Activated T-cell treated with anti-CD3 and anti-CD28 coated beads, Interleukin-2, amount 50 U/mL, for 24 hours (primary cell): ENCODE results near the gene OR51F1.
"Not testable (repeated sequence)": the region's sequence is repeated elsewhere in the genome, so short reads cannot be mapped to it uniquely, and the experiment has no call there.

Experiments
- DNase-seq: peaks from one replicate; pipeline ENCODE4 v3.0.0-alpha.2; 2020
- H3K27ac Mint-ChIP-seq: 2 replicates; pipeline ENCODE4 v1.8.0; 2020; ENCODE audit warnings: mild to moderate bottlenecking, mixed read lengths
- H3K27me3 Mint-ChIP-seq: 2 replicates; pipeline ENCODE4 v1.8.0; 2020; ENCODE audit warnings: mixed read lengths
- H3K36me3 Mint-ChIP-seq: 2 replicates; pipeline ENCODE4 v1.8.0; 2020; ENCODE audit warnings: low read depth, mixed read lengths
- H3K4me1 Mint-ChIP-seq: 2 replicates; pipeline ENCODE4 v1.8.0; 2020; ENCODE audit warnings: low read depth, mixed read lengths
- H3K4me3 Mint-ChIP-seq: 2 replicates; pipeline ENCODE4 v1.8.0; 2020; ENCODE audit warnings: mild to moderate bottlenecking, moderate library complexity, mixed read lengths
- H3K9me3 Mint-ChIP-seq: 2 replicates; pipeline ENCODE4 v1.8.0; 2020; ENCODE audit warnings: mixed read lengths

Gene OR51F1

DNA sequence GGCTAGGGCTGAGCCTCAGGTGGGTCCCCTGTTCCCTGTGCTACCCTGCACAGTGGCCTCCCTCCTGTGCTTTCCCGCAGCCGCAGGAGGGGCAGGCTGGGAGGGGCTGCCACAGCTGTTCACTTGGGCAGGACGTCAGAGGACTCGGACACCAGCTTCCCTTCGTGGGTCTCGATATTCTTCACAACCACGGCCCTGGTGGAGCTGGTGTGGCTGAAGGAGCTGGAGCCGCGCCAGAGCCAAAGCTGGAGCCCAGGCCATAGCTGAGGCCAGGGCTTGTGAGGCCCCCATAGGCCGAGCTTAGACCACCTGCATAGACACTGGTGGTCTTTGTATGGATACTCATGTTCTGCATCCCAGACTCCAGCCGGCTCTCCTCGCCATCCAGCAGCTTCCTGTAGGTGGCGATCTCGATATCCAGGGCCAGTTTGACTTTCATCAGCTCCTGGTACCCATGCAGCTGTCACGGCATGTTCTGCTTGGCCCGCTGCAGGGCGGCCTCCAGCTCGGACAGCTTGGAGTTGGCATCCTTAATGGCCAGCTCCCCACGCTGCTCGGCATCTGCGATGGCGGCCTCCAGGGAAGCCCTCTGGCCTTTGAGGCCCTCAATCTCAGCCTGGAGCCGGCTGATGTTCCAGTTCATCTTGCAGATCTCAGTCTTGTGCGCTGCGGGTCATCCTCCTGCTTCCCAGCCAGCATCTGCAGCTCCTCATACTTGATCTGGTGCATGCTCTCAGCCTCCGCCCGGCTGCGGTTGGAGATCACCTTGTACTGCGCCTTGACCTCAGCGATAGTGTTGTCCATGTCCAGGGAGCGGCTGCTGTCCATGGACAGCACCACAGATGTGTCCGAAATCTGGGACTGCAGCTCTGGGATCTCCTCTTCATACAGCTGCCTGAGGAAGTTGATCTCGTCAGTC is 46.9 kb downstream of the OR51F1 start:
- H3K27ac Mint-ChIP-seq, H3K36me3 Mint-ChIP-seq, H3K9me3 Mint-ChIP-seq, H3K4me1 Mint-ChIP-seq, H3K4me3 Mint-ChIP-seq, DNase-seq: not testable (repeated sequence)
- peaks cover 11% of the 10 kb centered on the region for H3K27me3 Mint-ChIP-seq
